GM18907 (cell line): ENCODE measurements around the gene PUS10.

Source experiments
- ATAC-seq: cut with Tn5 transposase; IDR thresholded peaks from one replicate; pipeline ENCODE4 v1.9.1; 2021; ENCODE audit warnings: mild to moderate bottlenecking, moderate library complexity; ENCODE audit not compliant: unreplicated experiment

Gene PUS10

GRCh38 chr2:60972889-60973656 lies 45.0 kb downstream of the PUS10 start:
- no peak for ATAC-seq

- peak; percentile 69 for ATAC-seq
Observed at GRCh38 chr2:60966507-60967405, 51.3 kb downstream of the PUS10 start.

- ATAC-seq: no peak
Observed at GRCh38 chr2:60965499-60965785, 52.6 kb downstream of the PUS10 start.

GRCh38 chr2:60964651-60965498 lies 53.2 kb downstream of the PUS10 start:
- no peak for ATAC-seq

- no peak for ATAC-seq
Observed at GRCh38 chr2:60963190-60963589, 54.9 kb downstream of the PUS10 start.

GRCh38 chr2:60962528-60962927 lies 55.5 kb downstream of the PUS10 start:
- no peak for ATAC-seq

- ATAC-seq: no peak
Observed at GRCh38 chr2:60961457-60961856, 56.6 kb downstream of the PUS10 start.

GRCh38 chr2:60960706-60961105 lies 57.3 kb downstream of the PUS10 start:
- ATAC-seq: no peak

- no peak for ATAC-seq
Observed at GRCh38 chr2:60959501-60959900, 58.6 kb downstream of the PUS10 start.

GRCh38 chr2:60958800-60959199 lies 59.3 kb downstream of the PUS10 start:
- ATAC-seq: no peak

GRCh38 chr2:60958361-60958760 lies 59.7 kb downstream of the PUS10 start:
- no peak for ATAC-seq

GRCh38 chr2:60957643-60958042 lies 60.4 kb downstream of the PUS10 start:
- no peak for ATAC-seq

GRCh38 chr2:60957224-60957623 lies 60.8 kb downstream of the PUS10 start:
- ATAC-seq: no peak

- ATAC-seq: no peak
Observed at GRCh38 chr2:60954139-60954538, 63.9 kb downstream of the PUS10 start.

GRCh38 chr2:60948926-60949579 lies 69.0 kb downstream of the PUS10 start:
- ATAC-seq: no peak

GRCh38 chr2:60948161-60948560 lies 69.9 kb downstream of the PUS10 start:
- no peak for ATAC-seq

- ATAC-seq: no peak
Observed at GRCh38 chr2:60947056-60947455, 71.0 kb downstream of the PUS10 start.

- ATAC-seq: no peak
Observed at GRCh38 chr2:60945341-60945740, 72.7 kb downstream of the PUS10 start.

- no peak for ATAC-seq
Observed at GRCh38 chr2:60939622-60940021, 78.4 kb downstream of the PUS10 start.

- no peak for ATAC-seq
Observed at GRCh38 chr2:60938301-60938700, 79.8 kb downstream of the PUS10 start.

GRCh38 chr2:60936757-60937156 lies 81.3 kb downstream of the PUS10 start:
- no peak for ATAC-seq
